ENCODE data around the gene PRDM16. TPM values are rescaled to one million over a fixed set of nuclear protein-coding genes. Genes with fewer than 3 reads are reported as not detected.

PRDM16 gene
- total RNA-seq, 2 donors from 2014 or later = not detected

GRCh38 chr1:3197781-3198316 lies 128.8 kb downstream of the PRDM16 start:
- Mint-ChIP-seq H3K4me3 (no peak overlapping the region), H3K36me3 (ENCODE audit: low read depth) (no peaks in the 10 kb centered on the region), H3K4me1 (no peaks in the 10 kb centered on the region), H3K27ac (no peak overlapping the region), H3K27me3 (no peaks in the 10 kb centered on the region), H3K9me3 (no peaks in the 10 kb centered on the region)
- no peak for ATAC-seq (replicated peaks)

GRCh38 chr1:3198371-3199271 lies 129.6 kb downstream of the PRDM16 start:
- Mint-ChIP-seq H3K27ac (no peak overlapping the region), H3K4me1 (no peaks in the 10 kb centered on the region), H3K4me3 (no peak overlapping the region), H3K27me3 (no peaks in the 10 kb centered on the region), H3K36me3 (ENCODE audit: low read depth) (no peaks in the 10 kb centered on the region), H3K9me3 (no peaks in the 10 kb centered on the region)
- ATAC-seq (replicated peaks) = no peak

GRCh38 chr1:3204725-3205124 lies 135.7 kb downstream of the PRDM16 start:
- H3K4me1 Mint-ChIP-seq = no peaks in the 10 kb centered on the region
- no peaks in the 10 kb centered on the region for H3K9me3 Mint-ChIP-seq
- no peaks in the 10 kb centered on the region for H3K36me3 Mint-ChIP-seq (ENCODE audit: low read depth)
- ATAC-seq (replicated peaks) = no peak
- no peaks in the 10 kb centered on the region for H3K27me3 Mint-ChIP-seq
- H3K27ac Mint-ChIP-seq = no peak overlapping the region
- no peak overlapping the region for H3K4me3 Mint-ChIP-seq

- no peaks in the 10 kb centered on the region for H3K9me3 Mint-ChIP-seq
- no peaks in the 10 kb centered on the region for H3K27me3 Mint-ChIP-seq
- H3K36me3 Mint-ChIP-seq (ENCODE audit: low read depth) = no peaks in the 10 kb centered on the region
- no peak overlapping the region for H3K27ac Mint-ChIP-seq
- no peak overlapping the region for H3K4me3 Mint-ChIP-seq
- ATAC-seq (replicated peaks) = no peak
- H3K4me1 Mint-ChIP-seq = no peaks in the 10 kb centered on the region
Observed at GRCh38 chr1:3205815-3206214, 136.8 kb downstream of the PRDM16 start.

- H3K9me3 Mint-ChIP-seq = no peaks in the 10 kb centered on the region
- no peaks in the 10 kb centered on the region for H3K4me1 Mint-ChIP-seq
- no peaks in the 10 kb centered on the region for H3K36me3 Mint-ChIP-seq (ENCODE audit: low read depth)
- no peak overlapping the region for H3K27ac Mint-ChIP-seq
- ATAC-seq (replicated peaks) = no peak
- no peaks in the 10 kb centered on the region for H3K27me3 Mint-ChIP-seq
- H3K4me3 Mint-ChIP-seq = no peak overlapping the region
Observed at GRCh38 chr1:3206696-3207095, 137.7 kb downstream of the PRDM16 start.

GRCh38 chr1:3207217-3207848 lies 138.3 kb downstream of the PRDM16 start:
- no peaks in the 10 kb centered on the region for H3K4me1 Mint-ChIP-seq
- no peak overlapping the region for H3K4me3 Mint-ChIP-seq
- H3K36me3 Mint-ChIP-seq (ENCODE audit: low read depth) = no peaks in the 10 kb centered on the region
- no peaks in the 10 kb centered on the region for H3K9me3 Mint-ChIP-seq
- no peak for ATAC-seq (replicated peaks)
- H3K27ac Mint-ChIP-seq = no peak overlapping the region
- no peaks in the 10 kb centered on the region for H3K27me3 Mint-ChIP-seq

- Mint-ChIP-seq H3K27me3 (no peaks in the 10 kb centered on the region), H3K27ac (no peak overlapping the region), H3K36me3 (ENCODE audit: low read depth) (no peaks in the 10 kb centered on the region), H3K4me3 (no peak overlapping the region), H3K9me3 (no peaks in the 10 kb centered on the region), H3K4me1 (no peaks in the 10 kb centered on the region)
- ATAC-seq (replicated peaks) = no peak
Observed at GRCh38 chr1:3208819-3209200, 139.8 kb downstream of the PRDM16 start.

GRCh38 chr1:3209201-3209600 lies 140.2 kb downstream of the PRDM16 start:
- no peak for ATAC-seq (replicated peaks)
- no peak overlapping the region for H3K27ac Mint-ChIP-seq

GRCh38 chr1:3211582-3212375 lies 142.8 kb downstream of the PRDM16 start:
- Mint-ChIP-seq H3K9me3 (no peaks in the 10 kb centered on the region), H3K36me3 (ENCODE audit: low read depth) (no peaks in the 10 kb centered on the region)

More at GRCh38 chr1:3209201-3209600, 140.2 kb downstream of the PRDM16 start:
- Mint-ChIP-seq H3K27me3 (no peaks in the 10 kb centered on the region), H3K9me3 (no peaks in the 10 kb centered on the region), H3K4me1 (no peaks in the 10 kb centered on the region), H3K36me3 (ENCODE audit: low read depth) (no peaks in the 10 kb centered on the region), H3K4me3 (no peak overlapping the region)

GRCh38 chr1:3212453-3213355 lies 143.7 kb downstream of the PRDM16 start:
- Mint-ChIP-seq H3K4me1 (no peaks in the 10 kb centered on the region), H3K36me3 (ENCODE audit: low read depth) (no peaks in the 10 kb centered on the region), H3K27ac (no peak overlapping the region), H3K27me3 (peaks cover 6% of the 10 kb centered on the region), H3K9me3 (no peaks in the 10 kb centered on the region), H3K4me3 (no peak overlapping the region)
- no peak for ATAC-seq (replicated peaks)

More at GRCh38 chr1:3211582-3212375, 142.8 kb downstream of the PRDM16 start:
- ATAC-seq (replicated peaks) = no peak
- no peak overlapping the region for H3K27ac Mint-ChIP-seq
- no peaks in the 10 kb centered on the region for H3K4me1 Mint-ChIP-seq
- H3K27me3 Mint-ChIP-seq = peaks cover 6% of the 10 kb centered on the region
- no peak overlapping the region for H3K4me3 Mint-ChIP-seq

- ATAC-seq (replicated peaks) = no peak
- Mint-ChIP-seq H3K9me3 (no peaks in the 10 kb centered on the region), H3K36me3 (ENCODE audit: low read depth) (no peaks in the 10 kb centered on the region), H3K27ac (no peak overlapping the region), H3K4me1 (no peaks in the 10 kb centered on the region), H3K27me3 (peaks cover 9% of the 10 kb centered on the region), H3K4me3 (no peak overlapping the region)
Observed at GRCh38 chr1:3213730-3214129, 144.7 kb downstream of the PRDM16 start.

GRCh38 chr1:3215198-3216014 lies 146.4 kb downstream of the PRDM16 start:
- ATAC-seq (replicated peaks) = no peak

GRCh38 chr1:3216015-3216391 lies 147.0 kb downstream of the PRDM16 start:
- Mint-ChIP-seq H3K9me3 (no peaks in the 10 kb centered on the region), H3K27ac (no peak overlapping the region), H3K4me3 (no peak overlapping the region), H3K36me3 (ENCODE audit: low read depth) (no peaks in the 10 kb centered on the region), H3K4me1 (no peaks in the 10 kb centered on the region), H3K27me3 (peaks cover 9% of the 10 kb centered on the region)
- no peak for ATAC-seq (replicated peaks)

More at GRCh38 chr1:3215198-3216014, 146.4 kb downstream of the PRDM16 start:
- no peaks in the 10 kb centered on the region for H3K36me3 Mint-ChIP-seq (ENCODE audit: low read depth)
- no peak overlapping the region for H3K27ac Mint-ChIP-seq
- peaks cover 9% of the 10 kb centered on the region for H3K27me3 Mint-ChIP-seq
- no peak overlapping the region for H3K4me3 Mint-ChIP-seq
- H3K9me3 Mint-ChIP-seq = no peaks in the 10 kb centered on the region
- H3K4me1 Mint-ChIP-seq = no peaks in the 10 kb centered on the region

All from activated T-helper 17 cell treated with anti-CD3 and anti-CD28 coated beads, Interleukin-2, amount 50 U/mL, for 72 hours (primary cell).